H9 (cell line): ENCODE results near the gene FAF1. TPM values are rescaled to one million over a fixed set of nuclear protein-coding genes. Genes with fewer than 3 reads are reported as not detected.

Experiments
- DNase-seq: peaks from one replicate; pipeline ENCODE4 v3.0.0-alpha.2; 2017
- H2AFZ ChIP-seq: one replicate; pipeline ENCODE4 v1.6.1; 2013; ENCODE audit warnings: mild to moderate bottlenecking, low read length, control low read depth, moderate library complexity
- H2AK5ac ChIP-seq: 2 replicates; pipeline ENCODE4 v1.6.1; 2013; ENCODE audit warnings: low read length, control low read depth, mixed read lengths; ENCODE audit not compliant: insufficient read length
- H2BK120ac ChIP-seq: one replicate; pipeline ENCODE4 v1.6.1; 2013; ENCODE audit warnings: low read depth, mild to moderate bottlenecking, low read length, control low read depth, inconsistent platforms; ENCODE audit not compliant: poor library complexity, severe bottlenecking
- H2BK12ac ChIP-seq: 2 replicates; pipeline ENCODE4 v1.6.1; 2013; ENCODE audit warnings: low read length, control low read depth, mixed read lengths, low read depth; ENCODE audit not compliant: insufficient read length
- H2BK15ac ChIP-seq: 2 replicates; pipeline ENCODE4 v1.6.1; 2013; ENCODE audit warnings: low read depth, low read length, control low read depth
- H2BK20ac ChIP-seq: one replicate; pipeline ENCODE4 v1.6.1; 2013; ENCODE audit warnings: low read depth, mild to moderate bottlenecking, low read length, control low read depth, inconsistent platforms; ENCODE audit not compliant: poor library complexity, severe bottlenecking
- H2BK5ac ChIP-seq: 2 replicates; pipeline ENCODE4 v1.6.1; 2013; ENCODE audit warnings: low read length, control low read depth, mixed read lengths; ENCODE audit not compliant: insufficient read length
- H3K14ac ChIP-seq: 2 replicates; pipeline ENCODE4 v1.6.1; 2013; ENCODE audit warnings: low read length, control low read depth; ENCODE audit not compliant: insufficient read depth
- H3K18ac ChIP-seq: 2 replicates; pipeline ENCODE4 v1.6.1; 2013; ENCODE audit warnings: low read depth, mild to moderate bottlenecking, mixed read lengths, low read length, control low read depth; ENCODE audit not compliant: insufficient read length
- H3K23ac ChIP-seq: 2 replicates; pipeline ENCODE4 v1.6.1; 2013; ENCODE audit warnings: low read length, control low read depth, mixed read lengths, low read depth; ENCODE audit not compliant: insufficient read length
- H3K23me2 ChIP-seq: 2 replicates; pipeline ENCODE4 v1.6.1; 2013; ENCODE audit warnings: low read depth, mild to moderate bottlenecking, mixed read lengths, low read length, control low read depth; ENCODE audit not compliant: insufficient read length, poor library complexity, severe bottlenecking
- H3K27ac ChIP-seq: 2 replicates; pipeline ENCODE4 v1.5.1; 2013; ENCODE audit warnings: low read length, control low read depth, mixed read lengths, low read depth; ENCODE audit not compliant: insufficient read length
- H3K27me3 ChIP-seq: 2 replicates; pipeline ENCODE4 v1.6.1; 2013; ENCODE audit warnings: low read length, control low read depth, inconsistent platforms; ENCODE audit not compliant: insufficient read depth
- H3K4ac ChIP-seq: 2 replicates; pipeline ENCODE4 v1.6.1; 2013; ENCODE audit warnings: low read depth, mild to moderate bottlenecking, control low read depth, inconsistent platforms, low read length, moderate library complexity
- H3K4me1 ChIP-seq: 2 replicates; pipeline ENCODE4 v1.6.1; 2013; ENCODE audit warnings: low read length, control low read depth, inconsistent platforms; ENCODE audit not compliant: insufficient read depth
- H3K4me2 ChIP-seq: 2 replicates; pipeline ENCODE4 v1.6.1; 2013; ENCODE audit warnings: low read length, control low read depth, mixed read lengths; ENCODE audit not compliant: insufficient read length, insufficient read depth
- H3K56ac ChIP-seq: 2 replicates; pipeline ENCODE4 v1.6.1; 2013; ENCODE audit warnings: low read depth, mild to moderate bottlenecking, mixed read lengths, low read length, control low read depth; ENCODE audit not compliant: insufficient read length
- H3K79me1 ChIP-seq: 2 replicates; pipeline ENCODE4 v1.6.1; 2013; ENCODE audit warnings: low read depth, mild to moderate bottlenecking, moderate library complexity, low read length, control low read depth, inconsistent platforms; ENCODE audit not compliant: insufficient read depth, poor library complexity, severe bottlenecking
- H3K79me2 ChIP-seq: 2 replicates; pipeline ENCODE4 v1.6.1; 2013; ENCODE audit warnings: low read length, control low read depth, inconsistent platforms; ENCODE audit not compliant: insufficient read depth
- H3K9ac ChIP-seq: 2 replicates; pipeline ENCODE4 v1.6.1; 2013; ENCODE audit warnings: low read length, control low read depth, mixed read lengths; ENCODE audit not compliant: insufficient read length; ENCODE audit errors: extremely low read depth
- H3K9me3 ChIP-seq: one replicate; pipeline ENCODE4 v1.6.1; 2013; ENCODE audit warnings: low read depth, low read length, inconsistent platforms; ENCODE audit not compliant: control insufficient read depth
- H3T11ph ChIP-seq: one replicate; pipeline ENCODE4 v1.6.1; 2013; ENCODE audit warnings: mild to moderate bottlenecking, low read length, control low read depth, inconsistent platforms
- H4K20me1 ChIP-seq: one replicate; pipeline ENCODE4 v1.6.1; 2013; ENCODE audit not compliant: control insufficient read depth, insufficient read length, insufficient read depth
- H4K5ac ChIP-seq: 2 replicates; pipeline ENCODE4 v1.6.1; 2013; ENCODE audit warnings: low read depth, mild to moderate bottlenecking, mixed read lengths, low read length, control low read depth; ENCODE audit not compliant: insufficient read length
- H4K8ac ChIP-seq: replicated peaks from 2 replicates; pipeline ENCODE4 v1.6.1; 2013; ENCODE audit warnings: low read length, control low read depth, mixed read lengths, low read depth; ENCODE audit not compliant: insufficient read length
- H4K91ac ChIP-seq: 2 replicates; pipeline ENCODE4 v1.6.1; 2013; ENCODE audit warnings: low read depth, mild to moderate bottlenecking, moderate library complexity, mixed read lengths, low read length, control low read depth; ENCODE audit not compliant: insufficient read length
- H3K27ac Mint-ChIP-seq, 3 experiments: 2 replicates in 2 of 3; 3 replicates in 1 of 3; pipeline ENCODE4 v1.8.0; 2020 to 2021; ENCODE audit warnings: mixed read lengths in 3 of 3, mild to moderate bottlenecking in 1 of 3, moderate library complexity in 1 of 3
- H3K27me3 Mint-ChIP-seq: 2 replicates; pipeline ENCODE4 v1.8.0; 2021; ENCODE audit warnings: low read depth, mild to moderate bottlenecking, moderate library complexity, mixed read lengths
- H3K36me3 Mint-ChIP-seq, 3 experiments: 2 replicates in 2 of 3; 3 replicates in 1 of 3; pipeline ENCODE4 v1.8.0; 2020 to 2021; ENCODE audit warnings: low read depth in 3 of 3, mixed read lengths in 3 of 3; ENCODE audit not compliant: insufficient read depth in 1 of 3
- H3K4me1 Mint-ChIP-seq, 2 experiments: 2 replicates each; pipeline ENCODE4 v1.8.0; 2020; ENCODE audit warnings: mixed read lengths in 2 of 2
- H3K4me3 Mint-ChIP-seq, 2 experiments: 2 replicates in 1 of 2; 3 replicates in 1 of 2; pipeline ENCODE4 v1.8.0; 2020 to 2021; ENCODE audit warnings: mild to moderate bottlenecking in 2 of 2, mixed read lengths in 2 of 2, moderate library complexity in 1 of 2
- H3K9me3 Mint-ChIP-seq, 2 experiments: 2 replicates in 1 of 2; 3 replicates in 1 of 2; pipeline ENCODE4 v1.8.0; 2020; ENCODE audit warnings: mild to moderate bottlenecking in 2 of 2, mixed read lengths in 2 of 2, moderate library complexity in 1 of 2
- CTCF ChIP-seq: fragments of 200-600 bp; sonication (generic); conservative IDR thresholded peaks from 3 replicates; pipeline ENCODE4 v1.8.0; 2021; ENCODE audit warnings: antibody characterized with exemption, mild to moderate bottlenecking
- WGBS: extraction: QIAGEN DNeasy Blood & Tissue Kit; methylation state at CpG from one replicate; pipeline ENCODE4 v1.1.7; 2013; ENCODE audit warnings: missing lambda C conversion rate, low lambda C conversion rate, mixed read lengths; ENCODE audit not compliant: insufficient read length; ENCODE audit errors: extremely low coverage; 5-methylcytosine and 5-hydroxymethylcytosine counted together
- total RNA-seq: library from RNA; stranded (reverse); gene quantifications from 2 replicates; pipeline ENCODE4 v1.2.1, GENCODE V29; 2021

Gene FAF1
- total RNA-seq, 1 experiment from 2014 or later, result 60.8 TPM

DNA sequence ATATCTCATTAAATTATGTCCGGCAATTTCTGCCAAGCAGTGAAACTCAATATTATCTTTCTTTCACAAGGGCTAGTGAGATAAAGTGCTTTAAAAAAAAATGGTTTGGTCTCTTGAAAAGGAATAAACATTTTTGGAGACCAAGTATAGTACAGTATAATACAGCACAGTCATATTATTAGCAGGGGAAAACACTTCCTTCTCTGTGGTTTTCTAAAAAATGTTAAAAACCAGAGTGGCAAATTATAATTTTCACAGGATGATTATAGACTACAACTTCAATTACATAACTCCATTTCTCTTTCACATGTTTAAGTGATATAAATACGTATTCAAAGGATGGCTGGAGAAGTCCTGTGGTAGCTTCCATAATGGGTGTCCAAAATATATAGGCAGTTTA is 366.6 kb downstream of the FAF1 start:
- Histone ChIP-seq H3K27ac (no peak overlapping the region), H3K18ac (no peak overlapping the region), H3K4ac (no peak overlapping the region), H3K23me2 (no peaks in the 10 kb centered on the region), H3K4me2 (no peak overlapping the region), H3K9me3 (no peaks in the 10 kb centered on the region), H3K9ac (no peak overlapping the region), H3T11ph (no peak overlapping the region), H3K4me1 (no peaks in the 10 kb centered on the region), H2BK5ac (no peak overlapping the region), H4K8ac (no peak overlapping the region), H2BK15ac (no peak overlapping the region), H4K5ac (no peak overlapping the region), H3K79me2 (no peaks in the 10 kb centered on the region), H3K23ac (no peak overlapping the region), H3K56ac (no peak overlapping the region), H3K27me3 (no peaks in the 10 kb centered on the region), H4K91ac (no peak overlapping the region), H3K14ac (no peak overlapping the region), H3K79me1 (no peaks in the 10 kb centered on the region), H2BK20ac (no peak overlapping the region), H4K20me1 (no peaks in the 10 kb centered on the region), H2BK12ac (no peak overlapping the region), H2AFZ (no peak overlapping the region), H2BK120ac (no peak overlapping the region), H2AK5ac (no peak overlapping the region)
- H3K4me1 Mint-ChIP-seq, result peaks cover 0 to 2% of the 10 kb centered on the region in 2 experiments; a peak in 1 of 4 replicates
- H3K4me3 Mint-ChIP-seq, result no peak overlapping the region
- H3K27ac Mint-ChIP-seq, result no peak overlapping the region
- H3K9me3 Mint-ChIP-seq, result no peaks in the 10 kb centered on the region
- no peak for DNase-seq
- no peaks in the 10 kb centered on the region for H3K27me3 Mint-ChIP-seq
- WGBS, result no CpG with 5 or more reads among the region's 2 CpGs
- no peak for TF ChIP-seq CTCF
- H3K36me3 Mint-ChIP-seq, result peaks cover 0 to 4% (median 4%) of the 10 kb centered on the region in 3 experiments; a peak in 2 of 7 replicates
